Kidney epithelial cell (primary cell): ENCODE measurements around the gene PLXNA4. TPM values are rescaled to one million over a fixed set of nuclear protein-coding genes. Genes with fewer than 3 reads are reported as not detected.

Experiments
- DNase-seq: peaks from one replicate; pipeline ENCODE4 v3.0.0-alpha.2; 2010; ENCODE audit warnings: low read depth
- H3K27me3 ChIP-seq: 2 replicates; pipeline ENCODE4 v1.6.0; 2011; ENCODE audit warnings: low read length; ENCODE audit not compliant: control insufficient read depth, insufficient read depth
- H3K36me3 ChIP-seq: 2 replicates; pipeline ENCODE4 v1.5.1; 2011; ENCODE audit warnings: low read length; ENCODE audit not compliant: control insufficient read depth, insufficient read depth
- H3K4me3 ChIP-seq: 2 replicates; pipeline ENCODE4 v1.5.1; 2011; ENCODE audit warnings: low read depth, mild to moderate bottlenecking, control low read depth, low read length
- CTCF ChIP-seq: IDR thresholded peaks from 2 replicates; pipeline ENCODE4 v1.5.1; 2011; ENCODE audit warnings: mild to moderate bottlenecking, moderate library complexity, low read length, control low read depth, inconsistent platforms; ENCODE audit not compliant: insufficient read depth, poor library complexity, severe bottlenecking
- total RNA-seq: library from RNA; depleted of rRNA; stranded (reverse); fragments of >200 nt; gene quantifications from 2 replicates; pipeline ENCODE4 v1.2.3, GENCODE V29; 2015

The PLXNA4 gene
- 0.14 and 5.9 TPM in 2 replicates for total RNA-seq

DNA sequence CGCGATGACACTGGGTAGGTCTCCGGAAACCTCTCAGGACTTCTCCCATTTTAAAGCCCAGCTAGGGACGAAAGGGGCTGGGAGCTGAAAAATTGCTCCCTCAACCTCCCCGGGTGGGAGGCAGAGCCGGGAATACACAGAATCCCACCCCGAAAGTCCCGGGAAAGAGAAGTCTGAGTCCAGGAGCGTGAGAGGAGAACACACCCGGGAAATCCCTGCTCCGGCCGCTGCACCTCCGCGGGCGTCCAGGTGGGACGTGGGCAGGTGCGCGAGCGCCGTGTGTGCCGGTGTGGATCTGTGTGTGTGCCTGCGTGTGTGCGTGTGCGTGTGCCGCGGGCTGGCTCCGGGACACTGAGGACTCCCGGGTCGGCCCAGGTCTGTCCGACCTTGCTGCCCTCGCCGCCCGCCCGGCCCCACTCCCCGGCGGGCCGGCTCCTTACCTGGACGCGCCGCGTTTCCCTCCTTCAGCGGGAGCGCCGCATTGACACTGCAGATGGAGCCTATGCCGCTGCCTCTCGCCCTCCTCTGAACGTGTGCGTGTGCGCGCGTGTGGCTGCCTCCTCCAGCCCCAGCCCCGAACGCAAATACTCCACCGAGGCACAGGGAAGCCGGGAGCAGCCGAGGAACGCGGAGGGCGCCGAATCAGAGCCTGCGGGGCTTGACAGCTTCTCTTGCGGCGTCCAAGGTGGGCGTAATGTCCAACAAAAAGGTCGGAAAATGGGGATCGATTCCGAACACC is at the start of gene PLXNA4:
TSS of gene PLXNA4 (minus strand) at position 489 of the 739 bp plus-strand sequence. CDS start 67,777 bp downstream, outside the sequence.
- H3K27me3 ChIP-seq, result peaks cover 64% of the 10 kb centered on the region
- TF ChIP-seq CTCF, result no peak
- peak within 1 kb of the TSS; percentile 21 for H3K4me3 ChIP-seq
- DNase-seq, result no peak
- no peaks in the 10 kb centered on the region for H3K36me3 ChIP-seq

DNA sequence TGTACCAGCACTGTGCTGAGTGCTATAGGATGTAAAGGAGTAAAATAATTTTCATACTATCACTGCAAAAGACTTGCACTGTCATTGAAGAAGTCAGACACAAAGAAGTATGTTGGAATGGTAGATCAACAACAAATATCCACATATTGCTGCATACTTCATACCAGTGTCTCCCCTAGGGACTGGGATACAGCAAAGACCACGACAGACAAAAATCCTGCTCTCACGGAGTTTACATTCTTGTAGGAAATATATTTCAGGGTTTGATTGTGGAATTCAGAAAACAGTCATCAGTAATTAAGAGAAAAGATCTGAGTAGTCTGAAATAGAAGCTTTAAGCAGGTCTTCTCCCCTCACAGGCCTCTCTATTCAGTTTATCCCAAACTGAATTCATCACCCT is 49.4 kb upstream of the PLXNA4 start:
- no peak for DNase-seq
- TF ChIP-seq CTCF, result no peak
- no peaks in the 10 kb centered on the region for H3K27me3 ChIP-seq

DNA sequence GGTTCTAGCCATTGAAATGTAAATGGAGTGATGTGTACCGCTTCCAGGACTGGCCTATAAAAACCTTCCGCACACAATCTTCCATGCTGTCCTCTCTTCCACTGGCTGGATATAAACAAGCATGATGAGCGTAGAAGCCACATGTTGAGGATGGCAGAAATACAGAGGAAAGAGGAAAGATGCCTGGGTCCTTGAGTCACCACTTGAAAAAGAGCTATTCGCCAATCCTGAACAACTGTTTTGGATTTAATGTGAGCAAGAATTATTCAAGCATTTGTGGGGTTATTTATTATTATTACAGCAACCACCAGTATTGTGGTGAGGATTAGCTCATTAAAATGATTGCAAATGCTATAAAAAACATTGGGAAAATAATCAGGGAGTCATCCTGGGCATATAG is 45.8 kb upstream of the PLXNA4 start:
- Histone ChIP-seq H3K36me3 (no peaks in the 10 kb centered on the region), H3K4me3 (no peak overlapping the region), H3K27me3 (no peaks in the 10 kb centered on the region)
- no peak for TF ChIP-seq CTCF
- no peak for DNase-seq

More for the DNA sequence above, 49.4 kb upstream of the PLXNA4 start:
- no peak overlapping the region for H3K4me3 ChIP-seq
- no peaks in the 10 kb centered on the region for H3K36me3 ChIP-seq

GRCh38 chr7:132619967-132620366 is 43.7 kb upstream of the PLXNA4 start:
- Histone ChIP-seq H3K36me3 (no peaks in the 10 kb centered on the region), H3K27me3 (peaks cover 4% of the 10 kb centered on the region), H3K4me3 (no peak overlapping the region)
- no peak for TF ChIP-seq CTCF
- DNase-seq, result no peak

GRCh38 chr7:132618956-132619305 is 42.7 kb upstream of the PLXNA4 start:
- H3K36me3 ChIP-seq, result no peaks in the 10 kb centered on the region
- H3K27me3 ChIP-seq, result peaks cover 4% of the 10 kb centered on the region
- DNase-seq, result peak; percentile 16
- no peak for TF ChIP-seq CTCF
- H3K4me3 ChIP-seq, result no peak overlapping the region
